Activated CD8-positive, alpha-beta memory T cell treated with anti-CD3 and anti-CD28 coated beads, Interleukin-2, amount 50 U/mL, for 48 hours (primary cell): ENCODE results near the gene STX10.

ENCODE experiments used
- DNase-seq: peaks from one replicate; pipeline ENCODE4 v3.0.0-alpha.2; 2020

The STX10 gene

DNA sequence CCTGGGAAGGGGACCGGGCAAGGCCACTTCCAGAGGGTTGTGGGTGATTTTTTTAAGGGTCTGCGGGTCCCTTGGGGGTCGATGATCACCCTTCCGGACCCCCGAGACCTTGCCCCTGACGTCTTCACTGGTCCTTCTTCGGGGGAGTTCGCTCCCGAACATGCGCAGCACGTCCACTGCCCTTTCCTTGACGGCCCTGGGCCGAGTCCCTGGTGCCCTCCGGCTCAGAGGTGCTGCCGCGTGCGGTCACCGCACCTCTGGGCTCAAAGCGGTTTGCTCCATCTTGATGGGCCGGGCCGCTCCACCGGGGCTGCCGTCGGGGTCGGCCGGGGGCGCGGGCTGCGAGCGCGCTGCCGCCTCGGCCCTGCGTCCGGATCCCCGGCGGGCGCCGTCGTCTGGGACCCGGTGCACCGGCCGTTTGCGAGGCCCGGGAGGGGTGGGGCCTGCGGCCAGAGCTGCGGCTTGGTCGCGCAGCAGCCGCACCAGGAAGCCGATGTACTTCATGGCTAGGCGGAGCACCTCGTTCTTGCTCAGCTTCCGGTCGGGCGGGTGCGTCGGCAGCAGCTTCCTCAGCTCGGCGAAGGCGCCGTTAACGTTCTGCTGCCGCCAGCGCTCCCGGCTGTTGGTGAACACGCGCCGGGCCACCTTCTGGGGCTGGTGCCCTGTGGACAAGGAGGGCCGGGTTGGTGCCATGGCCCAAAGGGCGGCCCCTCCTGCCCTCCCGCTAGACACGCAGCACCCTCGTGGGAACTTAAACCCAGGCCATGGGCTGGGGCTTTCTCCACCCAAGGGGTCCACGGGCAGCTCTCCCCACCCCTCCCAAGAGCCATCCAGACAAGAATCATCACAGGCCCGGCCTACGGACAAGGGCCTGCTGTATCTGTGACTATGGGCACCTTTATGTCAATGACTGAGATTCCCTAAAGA, 50.8 kb downstream of the STX10 start:
- peak; percentile 85 for DNase-seq

DNA sequence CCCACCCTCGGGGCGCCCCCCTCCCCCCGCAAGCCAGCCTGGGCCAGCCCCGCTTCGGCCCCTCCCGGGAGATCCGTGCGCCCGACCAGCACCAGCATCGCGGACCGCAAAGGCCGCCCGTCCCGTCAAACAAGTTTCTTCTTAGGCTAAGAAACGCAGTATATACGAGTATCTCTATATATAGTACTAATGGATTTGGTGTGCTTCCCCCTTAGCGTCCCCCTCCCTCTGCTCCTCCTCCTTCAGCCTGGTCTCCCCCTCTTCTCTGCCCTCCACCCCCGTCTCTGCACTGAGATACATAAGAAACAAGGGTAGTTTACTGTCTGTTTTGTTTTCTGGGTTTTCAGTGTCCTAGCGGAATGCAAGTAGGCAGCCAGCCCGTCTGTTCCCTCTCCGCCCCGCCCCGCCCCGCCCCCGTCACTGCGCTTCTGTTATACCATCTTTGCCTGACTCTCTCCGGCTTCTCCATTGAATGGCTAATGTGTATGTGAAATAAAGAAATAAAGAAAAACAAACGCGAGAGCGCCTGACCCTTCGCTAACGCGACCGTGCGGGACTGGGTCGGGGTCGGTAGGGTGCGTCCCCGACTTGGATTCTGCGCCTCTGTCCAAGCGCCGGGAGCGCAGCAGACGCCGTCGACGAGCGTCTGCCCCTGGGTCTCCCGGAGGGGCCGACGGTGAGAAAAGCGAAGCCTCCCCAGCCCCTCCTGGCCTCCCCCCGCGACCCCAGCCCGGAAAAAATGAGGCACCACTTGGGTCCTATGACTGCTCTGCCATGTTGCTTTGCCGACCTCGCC, 51.7 kb downstream of the STX10 start:
- no peak for DNase-seq

DNA sequence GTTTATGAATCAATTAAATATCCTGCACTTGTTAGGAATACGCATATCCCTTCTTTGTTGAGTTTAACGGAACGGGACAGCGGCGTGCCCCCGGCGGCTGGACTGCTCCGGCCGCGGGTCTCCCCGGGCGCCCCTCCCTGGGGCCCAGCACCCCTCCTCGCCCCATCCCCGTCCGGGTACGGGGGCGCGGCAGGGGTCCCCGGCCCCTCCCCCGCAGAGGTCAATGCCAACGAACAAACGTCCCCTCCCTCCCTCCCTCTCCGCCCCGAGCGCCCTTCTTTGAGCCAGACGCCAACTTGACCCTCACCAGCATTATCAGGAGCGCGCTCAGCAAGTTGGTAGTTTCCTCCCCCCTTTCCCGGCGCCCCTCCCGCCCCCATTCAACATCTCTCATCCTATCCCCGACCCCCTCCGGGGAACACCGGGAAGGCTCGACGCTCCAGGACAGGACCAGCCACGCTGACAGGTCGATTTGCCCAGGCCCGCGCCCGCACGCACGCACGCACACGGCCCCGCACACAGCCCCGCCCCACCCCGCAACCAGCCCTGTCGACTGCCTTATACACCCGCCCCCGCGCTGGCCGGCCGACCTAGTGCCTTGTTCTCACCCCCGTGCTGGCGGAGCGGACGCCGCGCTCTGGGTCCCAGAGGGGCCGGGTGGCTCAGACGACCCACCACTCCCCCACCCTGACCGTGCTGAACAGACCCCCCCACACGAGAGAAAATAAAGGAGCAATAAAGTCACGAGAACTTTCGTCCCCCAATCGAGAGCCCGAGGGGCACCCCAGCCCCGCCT, 52.5 kb downstream of the STX10 start:
- no peak for DNase-seq

DNA sequence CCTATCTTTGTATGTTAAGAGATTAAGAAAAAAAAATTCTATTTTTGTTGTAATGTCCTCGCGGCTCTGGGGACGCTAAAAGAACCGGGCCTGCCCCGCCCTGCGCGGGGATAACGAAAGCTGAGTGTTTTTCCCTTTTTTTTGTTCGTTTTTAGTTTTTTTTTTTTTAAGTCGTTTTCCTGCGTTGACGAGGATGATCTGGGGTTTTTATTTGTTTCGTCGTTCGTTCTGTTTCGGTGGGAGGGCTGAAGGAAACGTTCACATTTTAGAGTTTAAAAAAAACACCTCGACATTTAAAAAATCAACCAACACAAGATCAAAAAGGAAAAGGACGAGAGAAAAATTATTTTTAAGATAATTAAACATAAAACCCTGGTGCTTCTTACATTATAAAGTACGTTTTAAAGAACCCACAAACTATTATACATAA, 53.1 kb downstream of the STX10 start:
- DNase-seq, result no peak

DNA sequence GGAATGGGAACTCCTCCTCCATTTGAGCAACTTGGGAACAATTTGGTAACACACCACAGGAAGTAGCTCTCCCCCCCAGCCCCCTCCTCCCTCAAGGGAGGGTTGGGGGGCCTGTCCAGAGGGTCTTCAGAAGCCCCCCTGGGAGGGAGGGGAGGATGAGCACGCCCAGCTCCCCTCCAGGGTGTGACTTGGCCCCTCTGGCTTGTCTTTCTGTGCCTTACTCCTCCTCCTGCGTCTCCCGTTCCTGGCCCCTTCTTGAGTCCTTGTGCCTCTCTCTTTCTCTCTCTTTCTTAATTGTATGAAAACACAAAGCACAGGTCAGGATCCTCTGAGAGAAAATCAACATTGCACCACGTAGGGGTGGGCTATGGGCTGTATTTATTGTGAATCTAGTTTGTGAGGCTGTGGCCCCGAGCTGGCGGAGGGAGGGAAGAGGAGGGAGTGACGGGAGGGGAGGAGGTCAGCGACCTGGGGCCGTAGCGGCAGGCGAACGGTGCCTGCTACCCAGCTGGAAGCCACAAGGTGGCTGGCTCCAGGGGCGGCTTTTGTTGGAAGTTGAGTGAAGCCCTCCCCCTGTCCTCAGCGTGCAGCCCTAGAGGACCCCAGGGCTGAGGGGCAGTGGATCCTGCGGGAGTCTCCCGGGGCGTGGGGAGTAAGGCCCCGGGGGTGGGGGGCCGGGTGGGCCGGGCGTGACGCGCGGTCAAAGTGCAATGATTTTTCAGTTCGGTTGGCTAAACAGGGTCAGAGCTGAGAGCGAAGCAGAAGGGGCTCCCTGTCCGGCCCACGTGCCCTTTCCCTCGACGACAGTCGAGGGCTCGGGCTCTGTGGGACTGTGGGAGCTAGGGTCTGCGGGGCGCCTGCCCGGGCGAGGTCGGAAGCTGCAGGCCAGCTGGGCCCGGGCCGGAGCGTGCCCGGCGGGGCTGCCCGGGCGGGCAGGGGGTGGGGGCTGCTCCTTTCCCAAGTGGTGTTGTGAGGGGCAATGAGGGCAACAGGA, 53.9 kb downstream of the STX10 start:
- no peak for DNase-seq

- DNase-seq, result no peak
Observed at GRCh38 chr19:13095393-13095784, 54.8 kb downstream of the STX10 start.

DNA sequence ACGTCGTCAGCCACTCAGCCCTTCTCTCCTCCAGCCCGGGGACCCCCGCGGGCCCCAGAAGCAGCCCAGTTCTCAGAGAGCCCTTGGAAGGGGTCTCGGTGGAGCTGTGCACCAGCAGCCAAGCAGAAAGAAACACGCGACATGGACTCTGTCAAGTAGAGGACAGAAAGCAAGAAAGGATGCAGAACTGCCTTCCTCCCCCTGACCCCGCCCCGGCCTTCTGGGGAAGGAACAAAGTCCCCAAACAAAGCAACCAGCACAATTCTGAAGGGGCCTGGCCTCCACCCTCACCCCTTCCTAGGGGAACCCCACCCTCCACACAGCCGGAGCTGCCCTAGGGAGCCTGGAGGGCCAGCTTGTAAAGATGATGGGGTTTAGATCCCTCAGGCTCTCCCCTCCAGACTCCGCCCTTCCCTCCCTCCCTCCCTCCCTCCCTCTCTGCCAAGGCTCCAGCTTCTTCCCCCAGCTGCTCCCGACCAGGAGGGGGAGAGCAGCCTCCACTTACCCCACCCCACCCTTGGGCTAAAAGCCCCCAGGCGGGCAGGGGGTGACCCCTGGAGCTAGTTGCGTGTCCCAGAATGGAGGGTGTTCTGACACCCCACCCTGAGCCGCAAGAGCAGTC, 55.3 kb downstream of the STX10 start:
- no peak for DNase-seq

DNA sequence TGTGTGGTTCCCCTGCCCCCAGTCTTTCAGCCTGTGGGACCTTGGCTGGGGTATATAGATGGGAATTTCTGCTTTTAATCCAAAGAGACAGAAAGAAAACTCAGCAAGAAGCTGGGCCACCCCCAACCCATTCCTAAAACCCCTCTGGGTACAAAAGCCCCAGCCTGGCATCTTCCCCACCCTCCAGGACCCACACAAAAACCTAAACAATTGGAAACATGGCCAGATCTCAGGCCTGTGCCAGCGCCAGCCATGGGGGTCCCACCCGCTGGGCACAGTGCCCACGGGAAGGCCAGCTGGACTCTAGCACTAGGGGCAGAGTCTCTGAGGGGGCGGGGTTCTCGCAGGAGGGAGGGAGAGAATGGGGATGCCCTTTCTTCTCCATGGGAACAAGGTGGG, 56.1 kb downstream of the STX10 start:
- DNase-seq, result no peak
